C4-2B (cell line): Measurements from ENCODE around the gene PNMA1.

Experiments used
- ZFX ChIP-seq: fragments of 450-650 bp; IDR thresholded peaks from 2 replicates; pipeline ENCODE4 v1.6.1; 2017
- TF ChIP-seq, protein P1 (sequence below): fragments of 450-650 bp; conservative IDR thresholded peaks from 2 replicates; pipeline ENCODE4 v1.5.1; 2017; ENCODE audit warnings: mild to moderate bottlenecking

- TF ChIP-seq, protein P1, sequence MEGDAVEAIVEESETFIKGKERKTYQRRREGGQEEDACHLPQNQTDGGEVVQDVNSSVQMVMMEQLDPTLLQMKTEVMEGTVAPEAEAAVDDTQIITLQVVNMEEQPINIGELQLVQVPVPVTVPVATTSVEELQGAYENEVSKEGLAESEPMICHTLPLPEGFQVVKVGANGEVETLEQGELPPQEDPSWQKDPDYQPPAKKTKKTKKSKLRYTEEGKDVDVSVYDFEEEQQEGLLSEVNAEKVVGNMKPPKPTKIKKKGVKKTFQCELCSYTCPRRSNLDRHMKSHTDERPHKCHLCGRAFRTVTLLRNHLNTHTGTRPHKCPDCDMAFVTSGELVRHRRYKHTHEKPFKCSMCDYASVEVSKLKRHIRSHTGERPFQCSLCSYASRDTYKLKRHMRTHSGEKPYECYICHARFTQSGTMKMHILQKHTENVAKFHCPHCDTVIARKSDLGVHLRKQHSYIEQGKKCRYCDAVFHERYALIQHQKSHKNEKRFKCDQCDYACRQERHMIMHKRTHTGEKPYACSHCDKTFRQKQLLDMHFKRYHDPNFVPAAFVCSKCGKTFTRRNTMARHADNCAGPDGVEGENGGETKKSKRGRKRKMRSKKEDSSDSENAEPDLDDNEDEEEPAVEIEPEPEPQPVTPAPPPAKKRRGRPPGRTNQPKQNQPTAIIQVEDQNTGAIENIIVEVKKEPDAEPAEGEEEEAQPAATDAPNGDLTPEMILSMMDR = no peak
- TF ChIP-seq ZFX = no peak
Measured at GRCh38 chr14:73741386-73741875, 27.2 kb upstream of the PNMA1 start.
